Liver (tissue), 9 donors: ENCODE data around the gene SHLD1. TPM values are rescaled to one million over a fixed set of nuclear protein-coding genes. Genes with fewer than 3 reads are reported as not detected.
"Not testable (repeated sequence)": the region's sequence is repeated elsewhere in the genome, so short reads cannot be mapped to it uniquely, and the experiment has no call there.

Experiments used
- DNase-seq: peaks from one replicate; pipeline ENCODE4 v3.0.0-alpha.2; 2017; ENCODE audit warnings: low spot score
- H3K27ac ChIP-seq, 2 donors: one replicate each; pipeline ENCODE4 v1.7.0; 2013; ENCODE audit warnings: inconsistent platforms in 2 of 2, low read length in 2 of 2, control low read depth in 1 of 2, low read depth in 1 of 2, mild to moderate bottlenecking in 1 of 2
- H3K27me3 ChIP-seq, 4 donors: one replicate each; pipeline versions ENCODE4 v1.6.1 to v1.7.0; 2013; ENCODE audit warnings: low read length in 3 of 4, inconsistent platforms in 1 of 4, mild to moderate bottlenecking in 1 of 4, moderate library complexity in 1 of 4; ENCODE audit not compliant: control insufficient read depth in 4 of 4, insufficient read depth in 4 of 4
- H3K36me3 ChIP-seq, 4 donors: one replicate each; pipeline versions ENCODE4 v1.6.1 to v1.7.0; 2013; ENCODE audit warnings: low read length in 3 of 4, mild to moderate bottlenecking in 3 of 4, low read depth in 1 of 4, moderate library complexity in 1 of 4; ENCODE audit not compliant: control insufficient read depth in 4 of 4, insufficient read depth in 3 of 4
- H3K4me1 ChIP-seq, 4 donors: one replicate each; pipeline versions ENCODE4 v1.6.1 to v1.7.0; 2013; ENCODE audit warnings: low read length in 3 of 4, mild to moderate bottlenecking in 3 of 4, moderate library complexity in 1 of 4; ENCODE audit not compliant: control insufficient read depth in 4 of 4, insufficient read depth in 4 of 4
- H3K4me3 ChIP-seq, 3 donors: one replicate each; pipeline versions ENCODE4 v1.6.1 to v1.7.0; 2013; ENCODE audit warnings: low read length in 3 of 3, control low read depth in 1 of 3, low read depth in 1 of 3, mild to moderate bottlenecking in 1 of 3
- H3K9ac ChIP-seq, 2 donors: one replicate each; pipeline ENCODE4 v1.7.0; 2013; ENCODE audit warnings: low read length in 2 of 2, mild to moderate bottlenecking in 2 of 2, moderate library complexity in 2 of 2, control low read depth in 1 of 2, low read depth in 1 of 2
- H3K9me3 ChIP-seq, 4 donors: one replicate each; pipeline versions ENCODE4 v1.6.1 to v1.7.0; 2013; ENCODE audit warnings: low read length in 3 of 4; ENCODE audit not compliant: control insufficient read depth in 4 of 4
- EGR1 ChIP-seq, 2 donors: IDR thresholded peaks; 2 replicates each; pipeline ENCODE4 v1.6.1; 2016 to 2018; ENCODE audit warnings: antibody characterized with exemption in 2 of 2, low read depth in 2 of 2
- FOXA1 ChIP-seq: IDR thresholded peaks from 2 replicates; pipeline ENCODE4 v1.6.1; 2016; ENCODE audit warnings: antibody characterized with exemption
- FOXA2 ChIP-seq: IDR thresholded peaks from 2 replicates; pipeline ENCODE4 v1.6.1; 2016; ENCODE audit warnings: antibody characterized with exemption
- GABPA ChIP-seq, 2 donors: IDR thresholded peaks in 1 of 2; conservative IDR thresholded peaks in 1 of 2; 2 replicates each; pipeline ENCODE4 v1.6.1; 2016; ENCODE audit warnings: antibody characterized with exemption in 2 of 2, mild to moderate bottlenecking in 1 of 2, moderate library complexity in 1 of 2
- HNF4A ChIP-seq, 2 donors: conservative IDR thresholded peaks; 2 replicates each; pipeline ENCODE4 v1.6.1; 2016; ENCODE audit warnings: antibody characterized with exemption in 2 of 2, mild to moderate bottlenecking in 2 of 2
- HNF4G ChIP-seq: IDR thresholded peaks from 2 replicates; pipeline ENCODE4 v1.6.1; 2016; ENCODE audit warnings: antibody characterized with exemption
- JUND ChIP-seq, 2 donors: IDR thresholded peaks; 2 replicates each; pipeline ENCODE4 v1.6.1; 2016; ENCODE audit warnings: antibody characterized with exemption in 2 of 2
- NR2F2 ChIP-seq: IDR thresholded peaks from 2 replicates; pipeline ENCODE4 v1.6.1; 2016; ENCODE audit warnings: antibody characterized with exemption
- RAD21 ChIP-seq, 2 donors: IDR thresholded peaks; 2 replicates each; pipeline ENCODE4 v1.6.1; 2016; ENCODE audit warnings: antibody characterized with exemption in 2 of 2, mild to moderate bottlenecking in 2 of 2
- RXRA ChIP-seq, 2 donors: IDR thresholded peaks; 2 replicates each; pipeline ENCODE4 v1.6.1; 2017 to 2018; ENCODE audit warnings: antibody characterized with exemption in 2 of 2, mild to moderate bottlenecking in 1 of 2
- SP1 ChIP-seq: IDR thresholded peaks from 2 replicates; pipeline ENCODE4 v1.6.1; 2018; ENCODE audit warnings: antibody characterized with exemption, mild to moderate bottlenecking
- TAF1 ChIP-seq: conservative IDR thresholded peaks from 2 replicates; pipeline ENCODE4 v1.6.1; 2016; ENCODE audit warnings: antibody characterized with exemption, mild to moderate bottlenecking
- YY1 ChIP-seq: IDR thresholded peaks from 2 replicates; pipeline ENCODE4 v1.6.1; 2016; ENCODE audit warnings: antibody characterized with exemption, mild to moderate bottlenecking
- WGBS: extraction: QIAGEN DNeasy Blood & Tissue Kit; methylation state at CpG from one replicate; pipeline ENCODE4 v1.1.7; 2013; 5-methylcytosine and 5-hydroxymethylcytosine counted together
- polyA plus RNA-seq, 2 donors: library from polyadenylated mRNA; stranded (reverse) in 1 of 2; unstranded in 1 of 2; fragments of 200-250 nt in 1 of 2; fragments of >200 nt in 1 of 2; fragmentation: Nextera tagmentation in 1 of 2; extraction: Ambion mirVana in 1 of 2; gene quantifications; one replicate each; pipeline versions ENCODE4 v1.2.1 to v1.2.3, GENCODE V29; 2013 to 2015
- total RNA-seq, 2 donors: library from RNA; depleted of rRNA; stranded (reverse); fragments of >200 nt; gene quantifications; one replicate each; pipeline ENCODE4 v1.2.3, GENCODE V29; 2014
- TF ChIP-seq, protein P1 (sequence below): IDR thresholded peaks from 2 replicates; pipeline ENCODE4 v1.6.1; 2016; ENCODE audit warnings: antibody characterized with exemption
- TF ChIP-seq, protein P2 (sequence below): IDR thresholded peaks from 2 replicates; pipeline ENCODE4 v1.6.1; 2016; ENCODE audit warnings: antibody characterized with exemption, mild to moderate bottlenecking
- TF ChIP-seq, protein P3 (sequence below): IDR thresholded peaks from 2 replicates; pipeline ENCODE4 v1.6.1; 2016; ENCODE audit warnings: antibody characterized with exemption
- TF ChIP-seq, protein P4 (sequence below): fragments of 150-350 bp; IDR thresholded peaks from 2 replicates; pipeline ENCODE4 v1.5.1; 2017; ENCODE audit warnings: improper control_type of control experiment, low read depth, low read length; ENCODE audit not compliant: missing input control
- TF ChIP-seq, protein P5 (sequence below): IDR thresholded peaks from 2 replicates; pipeline ENCODE4 v1.6.1; 2016; ENCODE audit warnings: antibody characterized with exemption
- donor health status: healthy.
- donor health status: healthy.
- donor health status: healthy.
- donor health status: healthy.
- donor health status: healthy.

The SHLD1 gene, protein sequence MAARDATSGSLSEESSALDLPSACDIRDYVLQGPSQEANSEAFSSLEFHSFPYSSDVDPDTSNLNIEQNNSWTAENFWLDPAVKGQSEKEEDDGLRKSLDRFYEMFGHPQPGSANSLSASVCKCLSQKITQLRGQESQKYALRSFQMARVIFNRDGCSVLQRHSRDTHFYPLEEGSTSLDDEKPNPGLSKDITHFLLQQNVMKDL
- 1 to 10 TPM in 1 of 2 donors, under 1 TPM in 1; 0.92 to 5.0 TPM for total RNA-seq
- 1 to 10 TPM; 1.3 to 2.6 TPM for polyA plus RNA-seq

DNA sequence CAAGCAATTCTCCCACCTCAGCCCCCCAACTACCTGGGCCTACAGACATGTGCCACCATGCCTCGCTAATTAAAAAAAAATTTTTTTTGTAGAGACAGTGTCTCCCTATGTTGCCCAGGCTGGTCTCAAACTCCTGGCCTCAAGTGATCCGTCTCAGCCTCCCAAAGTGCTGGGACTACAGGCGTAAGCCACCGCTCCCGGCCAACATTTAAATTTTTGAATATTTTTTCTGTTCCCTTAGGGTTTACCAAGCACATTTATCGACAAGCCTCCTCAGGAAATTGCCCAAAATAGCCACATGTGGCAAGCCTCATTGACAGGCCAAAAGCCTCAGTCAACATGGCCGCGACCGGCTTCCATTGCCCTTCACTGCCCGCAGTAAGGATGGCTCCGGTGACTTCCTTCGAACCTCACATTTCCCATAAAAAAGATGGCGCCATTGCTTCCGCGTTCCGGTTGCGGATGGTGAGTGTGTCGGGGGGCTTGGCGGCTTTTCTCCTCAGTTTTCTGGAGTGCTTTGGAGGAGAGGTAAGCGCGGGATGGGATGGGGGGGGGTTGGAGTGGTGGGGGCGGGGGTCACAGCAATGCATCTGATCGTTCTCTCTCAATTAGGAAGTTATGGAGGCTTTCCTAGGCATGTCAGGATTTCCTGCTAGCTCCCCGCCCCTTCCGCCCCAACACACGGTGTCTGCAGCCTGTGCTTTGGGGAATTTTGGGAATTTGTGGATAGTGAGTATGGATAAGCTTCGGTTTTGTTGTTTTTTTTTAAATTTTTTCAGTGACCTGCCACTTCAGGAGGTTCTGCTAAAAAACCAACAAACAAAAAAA is at the start of gene SHLD1:
Gene SHLD1 (plus strand): TSS at position 450 of the 828 bp plus-strand sequence. CDS start 22,465 bp downstream, outside the sequence.
- no peaks in the 10 kb centered on the region for H3K36me3 ChIP-seq
- H3K27me3 ChIP-seq, result no peaks in the 10 kb centered on the region
- 17% methylated on average over 27 of the region's 27 CpGs for WGBS
- H3K4me1 ChIP-seq, result peaks cover 0 to 9% (median 3%) of the 10 kb centered on the region in 4 donors
- TF ChIP-seq FOXA2, result peak; percentile 27
- peak; percentile 100 for TF ChIP-seq YY1
- TF ChIP-seq, protein P1, sequence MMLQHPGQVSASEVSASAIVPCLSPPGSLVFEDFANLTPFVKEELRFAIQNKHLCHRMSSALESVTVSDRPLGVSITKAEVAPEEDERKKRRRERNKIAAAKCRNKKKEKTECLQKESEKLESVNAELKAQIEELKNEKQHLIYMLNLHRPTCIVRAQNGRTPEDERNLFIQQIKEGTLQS, result no peak
- TF ChIP-seq, protein P2, sequence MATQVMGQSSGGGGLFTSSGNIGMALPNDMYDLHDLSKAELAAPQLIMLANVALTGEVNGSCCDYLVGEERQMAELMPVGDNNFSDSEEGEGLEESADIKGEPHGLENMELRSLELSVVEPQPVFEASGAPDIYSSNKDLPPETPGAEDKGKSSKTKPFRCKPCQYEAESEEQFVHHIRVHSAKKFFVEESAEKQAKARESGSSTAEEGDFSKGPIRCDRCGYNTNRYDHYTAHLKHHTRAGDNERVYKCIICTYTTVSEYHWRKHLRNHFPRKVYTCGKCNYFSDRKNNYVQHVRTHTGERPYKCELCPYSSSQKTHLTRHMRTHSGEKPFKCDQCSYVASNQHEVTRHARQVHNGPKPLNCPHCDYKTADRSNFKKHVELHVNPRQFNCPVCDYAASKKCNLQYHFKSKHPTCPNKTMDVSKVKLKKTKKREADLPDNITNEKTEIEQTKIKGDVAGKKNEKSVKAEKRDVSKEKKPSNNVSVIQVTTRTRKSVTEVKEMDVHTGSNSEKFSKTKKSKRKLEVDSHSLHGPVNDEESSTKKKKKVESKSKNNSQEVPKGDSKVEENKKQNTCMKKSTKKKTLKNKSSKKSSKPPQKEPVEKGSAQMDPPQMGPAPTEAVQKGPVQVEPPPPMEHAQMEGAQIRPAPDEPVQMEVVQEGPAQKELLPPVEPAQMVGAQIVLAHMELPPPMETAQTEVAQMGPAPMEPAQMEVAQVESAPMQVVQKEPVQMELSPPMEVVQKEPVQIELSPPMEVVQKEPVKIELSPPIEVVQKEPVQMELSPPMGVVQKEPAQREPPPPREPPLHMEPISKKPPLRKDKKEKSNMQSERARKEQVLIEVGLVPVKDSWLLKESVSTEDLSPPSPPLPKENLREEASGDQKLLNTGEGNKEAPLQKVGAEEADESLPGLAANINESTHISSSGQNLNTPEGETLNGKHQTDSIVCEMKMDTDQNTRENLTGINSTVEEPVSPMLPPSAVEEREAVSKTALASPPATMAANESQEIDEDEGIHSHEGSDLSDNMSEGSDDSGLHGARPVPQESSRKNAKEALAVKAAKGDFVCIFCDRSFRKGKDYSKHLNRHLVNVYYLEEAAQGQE, result peak; percentile 26
- peak in 1 of 2 donors; percentile 17 for TF ChIP-seq RXRA (IDR thresholded peaks at IDR 0.05)
- no peak for TF ChIP-seq FOXA1
- no peak for TF ChIP-seq HNF4G
- TF ChIP-seq RAD21 (IDR thresholded peaks at IDR 0.05), result peak in 1 of 2 donors; percentile 7
- TF ChIP-seq, protein P3, sequence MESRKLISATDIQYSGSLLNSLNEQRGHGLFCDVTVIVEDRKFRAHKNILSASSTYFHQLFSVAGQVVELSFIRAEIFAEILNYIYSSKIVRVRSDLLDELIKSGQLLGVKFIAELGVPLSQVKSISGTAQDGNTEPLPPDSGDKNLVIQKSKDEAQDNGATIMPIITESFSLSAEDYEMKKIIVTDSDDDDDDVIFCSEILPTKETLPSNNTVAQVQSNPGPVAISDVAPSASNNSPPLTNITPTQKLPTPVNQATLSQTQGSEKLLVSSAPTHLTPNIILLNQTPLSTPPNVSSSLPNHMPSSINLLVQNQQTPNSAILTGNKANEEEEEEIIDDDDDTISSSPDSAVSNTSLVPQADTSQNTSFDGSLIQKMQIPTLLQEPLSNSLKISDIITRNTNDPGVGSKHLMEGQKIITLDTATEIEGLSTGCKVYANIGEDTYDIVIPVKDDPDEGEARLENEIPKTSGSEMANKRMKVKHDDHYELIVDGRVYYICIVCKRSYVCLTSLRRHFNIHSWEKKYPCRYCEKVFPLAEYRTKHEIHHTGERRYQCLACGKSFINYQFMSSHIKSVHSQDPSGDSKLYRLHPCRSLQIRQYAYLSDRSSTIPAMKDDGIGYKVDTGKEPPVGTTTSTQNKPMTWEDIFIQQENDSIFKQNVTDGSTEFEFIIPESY, result no peak
- TF ChIP-seq HNF4A (conservative IDR thresholded peaks at IDR 0.05), result no peak
- peak; percentile 15 for TF ChIP-seq SP1
- TF ChIP-seq TAF1, result peak; percentile 28
- no peak for TF ChIP-seq NR2F2
- peak; percentile 38 to 80 for TF ChIP-seq EGR1 (IDR thresholded peaks at IDR 0.05; ENCODE audit: low read depth in 2 of 2)
- TF ChIP-seq JUND (IDR thresholded peaks at IDR 0.05), result no peak
- TF ChIP-seq, protein P4, sequence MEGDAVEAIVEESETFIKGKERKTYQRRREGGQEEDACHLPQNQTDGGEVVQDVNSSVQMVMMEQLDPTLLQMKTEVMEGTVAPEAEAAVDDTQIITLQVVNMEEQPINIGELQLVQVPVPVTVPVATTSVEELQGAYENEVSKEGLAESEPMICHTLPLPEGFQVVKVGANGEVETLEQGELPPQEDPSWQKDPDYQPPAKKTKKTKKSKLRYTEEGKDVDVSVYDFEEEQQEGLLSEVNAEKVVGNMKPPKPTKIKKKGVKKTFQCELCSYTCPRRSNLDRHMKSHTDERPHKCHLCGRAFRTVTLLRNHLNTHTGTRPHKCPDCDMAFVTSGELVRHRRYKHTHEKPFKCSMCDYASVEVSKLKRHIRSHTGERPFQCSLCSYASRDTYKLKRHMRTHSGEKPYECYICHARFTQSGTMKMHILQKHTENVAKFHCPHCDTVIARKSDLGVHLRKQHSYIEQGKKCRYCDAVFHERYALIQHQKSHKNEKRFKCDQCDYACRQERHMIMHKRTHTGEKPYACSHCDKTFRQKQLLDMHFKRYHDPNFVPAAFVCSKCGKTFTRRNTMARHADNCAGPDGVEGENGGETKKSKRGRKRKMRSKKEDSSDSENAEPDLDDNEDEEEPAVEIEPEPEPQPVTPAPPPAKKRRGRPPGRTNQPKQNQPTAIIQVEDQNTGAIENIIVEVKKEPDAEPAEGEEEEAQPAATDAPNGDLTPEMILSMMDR, result no peak
- peak; percentile 65 to 88 for TF ChIP-seq GABPA (IDR thresholded peaks at IDR 0.05 in 1 of 2, conservative IDR thresholded peaks at IDR 0.05 in 1 of 2)
- TF ChIP-seq, protein P5, sequence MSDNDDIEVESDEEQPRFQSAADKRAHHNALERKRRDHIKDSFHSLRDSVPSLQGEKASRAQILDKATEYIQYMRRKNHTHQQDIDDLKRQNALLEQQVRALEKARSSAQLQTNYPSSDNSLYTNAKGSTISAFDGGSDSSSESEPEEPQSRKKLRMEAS, result peak; percentile 67
- peak within 1 kb of the TSS; percentile 64 to 86 (median 79) for H3K4me3 ChIP-seq
- H3K9me3 ChIP-seq, result no peaks in the 10 kb centered on the region
- H3K27ac ChIP-seq, result peak within 1 kb of the TSS; percentile 76 to 82
- peak within 1 kb of the TSS; percentile 28 to 94 for H3K9ac ChIP-seq
- peak; percentile 80 for DNase-seq

DNA sequence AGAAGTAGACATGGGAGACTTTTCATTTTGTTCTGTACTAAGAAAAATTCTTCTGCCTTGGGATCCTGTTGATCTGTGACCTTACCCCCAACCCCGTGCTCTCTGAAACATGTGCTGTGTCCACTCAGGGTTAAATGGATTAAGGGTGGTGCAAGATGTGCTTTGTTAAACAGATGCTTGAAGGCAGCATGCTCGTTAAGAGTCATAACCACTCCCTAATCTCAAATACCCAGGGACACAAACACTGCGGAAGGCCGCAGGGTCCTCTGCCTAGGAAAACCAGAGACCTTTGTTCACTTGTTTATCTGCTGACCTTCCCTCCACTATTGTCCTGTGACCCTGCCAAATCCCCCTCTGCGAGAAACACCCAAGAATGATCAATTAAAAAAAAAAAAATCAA is 47.9 kb upstream of the SHLD1 start:
- H3K9ac ChIP-seq, H3K27ac ChIP-seq, H3K36me3 ChIP-seq, DNase-seq, H3K4me1 ChIP-seq, H3K27me3 ChIP-seq, H3K9me3 ChIP-seq, H3K4me3 ChIP-seq: not testable (repeated sequence)
- WGBS, result 86% methylated on average over 5 of the region's 5 CpGs
